Cerebellar cortex (tissue), 1 donor: ENCODE data around the gene HOXA10.

Source experiments
- DNase-seq: peaks from one replicate; pipeline ENCODE4 v3.0.0-alpha.2; 2015; ENCODE audit warnings: low spot score

HOXA10 gene

DNA sequence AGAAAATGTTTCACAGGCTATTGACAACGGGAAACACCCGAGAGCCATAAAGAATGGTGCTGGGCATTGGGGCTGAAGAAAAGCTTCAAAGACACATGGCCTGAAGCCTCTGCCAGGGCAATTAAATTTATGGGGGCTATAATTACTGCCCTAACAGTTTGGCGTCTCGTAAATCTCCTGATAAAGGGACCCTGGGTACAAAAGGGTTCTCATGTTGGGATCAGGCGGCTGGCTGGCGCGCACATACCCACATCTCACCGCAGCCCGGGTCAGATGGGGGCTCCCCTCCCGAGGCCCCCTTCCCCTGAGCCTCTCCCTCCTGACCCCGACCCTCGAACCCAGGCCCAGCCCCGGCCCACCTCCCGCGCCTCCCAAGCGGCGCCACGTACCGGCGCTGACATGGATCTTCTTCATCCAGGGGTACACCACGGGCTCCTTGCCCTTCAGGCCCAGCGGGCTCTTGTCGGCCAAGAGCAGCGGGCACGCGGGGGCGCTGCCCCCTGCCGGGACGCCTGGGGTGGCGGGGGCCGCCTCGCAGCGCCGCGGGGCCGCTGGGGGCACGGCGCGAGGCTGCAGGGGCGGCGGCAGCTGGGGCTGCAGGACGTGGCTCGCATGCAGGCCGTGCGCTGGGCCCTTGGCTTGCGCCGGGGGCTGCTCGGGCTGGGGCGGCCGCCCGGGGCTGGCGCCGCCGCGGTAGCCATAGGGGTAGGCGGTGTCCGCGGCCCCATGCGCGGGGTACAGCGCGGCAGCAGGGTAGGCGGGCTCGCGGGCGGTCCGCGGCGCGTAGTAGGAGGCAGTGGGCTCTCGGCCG is 44.2 kb downstream of the HOXA10 start:
- no peak for DNase-seq

DNA sequence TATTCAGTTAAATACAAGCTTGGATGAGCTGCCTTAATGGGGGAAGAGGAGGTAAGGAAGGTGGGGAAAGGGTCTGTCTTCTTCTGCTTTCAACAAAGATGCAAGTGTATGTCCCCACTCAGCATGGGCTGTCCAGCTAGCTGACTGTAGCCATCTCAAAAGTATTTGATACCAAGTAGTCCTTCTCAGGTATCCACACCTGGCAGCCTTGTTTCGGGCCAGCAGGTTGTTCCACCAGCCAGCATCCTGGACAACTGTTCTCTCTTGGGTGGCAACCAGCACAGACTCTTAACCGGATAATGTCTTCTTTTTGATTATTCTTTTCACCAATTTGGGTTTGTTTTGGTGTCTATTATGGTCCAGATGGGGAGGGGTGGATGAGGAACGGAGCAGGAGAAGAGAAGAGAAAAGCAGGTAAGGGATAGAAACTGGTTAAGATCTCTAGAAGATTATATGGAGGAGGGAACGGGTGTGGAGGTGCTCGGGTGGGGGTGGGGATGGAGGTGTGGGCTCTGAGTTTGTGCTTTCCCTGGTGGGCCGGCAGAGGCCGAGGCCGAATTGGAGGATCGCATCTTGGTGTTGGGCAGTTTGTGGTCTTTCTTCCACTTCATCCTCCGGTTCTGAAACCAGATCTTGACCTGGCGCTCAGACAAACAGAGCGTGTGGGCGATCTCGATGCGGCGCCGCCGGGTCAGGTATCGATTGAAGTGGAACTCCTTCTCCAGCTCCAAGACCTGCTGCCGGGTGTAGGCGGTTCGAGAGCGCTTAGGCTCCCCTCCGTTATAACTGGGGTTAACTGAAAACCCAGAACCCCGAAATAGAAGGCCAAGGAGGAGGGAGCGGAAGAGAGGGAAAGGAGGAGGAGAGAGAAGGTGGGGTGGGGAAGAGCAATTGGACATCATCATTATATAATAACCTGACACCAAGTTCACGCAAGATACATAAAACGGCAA is 45.1 kb downstream of the HOXA10 start:
- DNase-seq, result no peak

- DNase-seq, result no peak
These were observed 46.1 kb downstream of the HOXA10 start for GRCh38 chr7:27128034-27128433.

DNA sequence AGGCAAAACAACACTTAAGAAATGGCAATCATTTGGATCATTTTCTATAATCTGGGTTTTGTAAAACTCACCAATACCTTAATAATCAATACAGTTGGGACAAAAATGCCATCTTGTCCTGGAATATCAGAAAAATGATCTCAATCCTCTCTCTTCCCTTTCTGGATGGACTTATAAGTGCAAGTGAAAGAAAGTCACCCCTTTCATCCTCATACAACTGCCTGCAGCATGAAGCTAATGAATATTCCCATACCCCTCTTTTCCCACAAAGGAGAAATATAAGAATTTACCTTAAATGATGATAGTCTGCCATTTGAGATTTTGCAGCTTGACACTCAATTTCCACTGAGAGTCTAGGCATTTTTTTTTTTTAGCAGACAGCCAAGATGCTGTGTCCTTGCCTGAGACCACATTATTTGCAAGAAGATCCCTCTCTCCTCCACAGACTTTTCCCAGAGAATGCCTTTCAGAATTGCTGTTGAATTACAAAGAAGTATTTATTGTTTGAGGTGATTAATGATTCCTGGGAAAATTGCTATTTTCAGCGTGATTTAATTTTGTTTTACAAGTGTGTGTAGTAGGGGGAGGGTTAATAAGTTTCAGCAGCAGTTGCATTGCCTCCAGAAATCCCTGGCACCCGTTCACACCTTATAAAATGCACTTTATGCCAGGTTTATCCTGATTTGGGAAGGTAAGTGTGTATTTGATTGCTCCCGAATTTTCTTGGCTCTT is 47.4 kb downstream of the HOXA10 start:
- DNase-seq, result no peak

- no peak for DNase-seq
These were observed 48.1 kb downstream of the HOXA10 start for GRCh38 chr7:27125986-27126394.

GRCh38 chr7:27124902-27125689 is 49.0 kb downstream of the HOXA10 start:
- no peak for DNase-seq

DNA sequence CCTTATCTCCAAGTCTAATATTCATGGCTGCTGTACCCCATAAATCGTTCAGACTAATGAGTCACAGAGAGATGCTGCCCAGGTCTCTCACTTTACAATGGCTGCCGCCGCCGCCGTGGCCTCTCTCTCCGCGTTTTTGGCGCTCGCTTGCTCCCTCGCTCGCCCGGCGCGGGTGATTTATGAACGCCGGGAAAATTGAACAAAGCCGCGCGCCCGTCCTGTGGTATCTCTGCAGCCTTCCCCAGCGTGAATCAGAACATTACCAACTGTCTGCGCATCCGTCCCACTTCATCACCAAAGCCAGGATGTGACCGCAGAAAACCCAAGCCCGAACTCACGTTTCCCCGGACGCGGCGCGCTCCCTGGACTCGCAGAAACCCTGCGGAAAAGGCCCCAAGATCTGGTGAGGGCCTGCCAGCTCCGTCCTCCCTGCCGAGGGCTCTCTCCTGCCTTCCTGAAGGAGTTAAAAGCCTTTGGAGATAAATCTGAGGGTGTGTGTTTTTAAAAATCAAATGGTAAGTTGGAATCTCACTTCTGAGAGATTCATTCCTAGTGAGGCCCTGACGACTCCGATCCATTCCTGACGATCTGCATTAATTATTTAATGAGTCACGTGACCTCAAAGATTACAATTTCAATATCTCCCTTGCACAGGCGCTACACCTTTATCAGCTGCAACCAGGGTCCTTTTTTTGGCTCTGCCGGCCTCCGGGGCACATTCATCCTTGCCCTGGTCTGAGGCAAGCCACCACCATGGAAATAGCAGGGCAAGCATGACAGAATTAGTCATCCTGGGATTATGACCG is 49.8 kb downstream of the HOXA10 start:
- no peak for DNase-seq

GRCh38 chr7:27123477-27124053 is 50.6 kb downstream of the HOXA10 start:
- no peak for DNase-seq

DNA sequence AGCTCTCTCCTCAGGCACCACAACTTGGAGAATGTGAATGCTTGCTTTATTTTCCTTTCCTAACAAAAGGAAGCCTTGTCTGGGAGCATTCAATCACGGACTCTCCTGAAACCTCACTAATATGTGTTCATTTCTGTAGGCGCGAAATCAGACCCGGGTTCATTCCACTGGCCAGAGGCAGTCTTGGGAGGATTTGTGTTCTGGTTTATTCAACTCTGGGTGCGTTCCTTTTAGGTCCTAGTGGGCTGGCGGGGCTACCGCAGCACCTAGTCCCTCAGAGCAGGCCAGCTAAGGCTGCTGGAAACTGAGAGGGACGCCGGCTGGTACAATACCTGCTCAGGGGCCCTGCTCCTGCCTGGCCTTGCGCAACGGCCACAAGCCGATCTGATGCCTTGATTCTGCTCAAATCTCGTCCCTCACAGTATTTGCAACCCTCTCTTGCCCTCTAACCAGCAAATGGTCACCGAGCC is 51.1 kb downstream of the HOXA10 start:
- no peak for DNase-seq

DNA sequence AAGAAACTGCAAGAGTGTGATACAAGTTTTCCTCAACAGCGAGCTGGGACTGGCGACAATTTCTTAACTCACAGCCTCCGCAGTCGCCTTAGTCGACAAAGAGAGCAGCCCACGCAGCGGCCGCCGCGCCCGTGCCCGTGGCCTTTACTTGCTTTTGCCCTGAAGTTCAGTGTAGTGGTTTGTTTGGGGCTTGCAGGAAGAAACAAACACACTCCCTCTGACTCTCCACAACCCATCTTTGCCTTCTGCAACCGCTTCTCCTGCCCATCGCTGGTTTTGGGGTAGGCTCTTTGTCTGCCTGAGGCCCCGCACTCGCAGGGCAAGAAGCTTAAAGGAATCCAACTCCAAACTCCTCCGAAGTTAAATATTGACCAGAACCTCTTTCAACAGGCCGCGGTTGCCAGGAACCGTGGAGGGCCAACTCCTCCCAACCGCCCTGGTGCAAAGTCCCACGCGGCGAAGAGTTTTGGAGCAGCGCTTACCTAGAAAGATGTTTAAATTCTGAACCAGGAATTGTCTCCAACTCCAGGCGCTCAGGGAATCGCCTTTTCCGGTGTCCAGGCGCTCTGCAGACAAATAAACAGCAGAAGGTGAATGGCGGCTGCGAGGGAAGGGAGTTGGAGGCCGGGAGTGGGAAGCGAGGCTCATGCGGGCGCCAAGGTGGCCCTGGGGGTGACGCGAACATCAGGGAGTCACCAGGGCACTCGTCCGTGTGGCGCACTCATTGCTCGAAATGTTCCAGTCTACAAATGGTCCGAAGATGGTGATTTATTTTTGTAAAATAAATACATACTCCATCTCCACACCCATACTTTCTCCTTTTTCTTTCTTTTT is 51.8 kb downstream of the HOXA10 start:
- DNase-seq, result no peak

GRCh38 chr7:27121684-27122076 is 52.4 kb downstream of the HOXA10 start:
- no peak for DNase-seq
